HG02938 (cell line): ENCODE results near the gene DARS1.

Source experiments
- ATAC-seq: cut with Tn5 transposase; IDR thresholded peaks from one replicate; pipeline ENCODE4 v1.9.1; 2021; ENCODE audit warnings: mild to moderate bottlenecking, moderate library complexity; ENCODE audit not compliant: unreplicated experiment

The DARS1 gene

GRCh38 chr2:136016836-136017235, 31.4 kb upstream of the DARS1 start:
- ATAC-seq, result no peak

DNA sequence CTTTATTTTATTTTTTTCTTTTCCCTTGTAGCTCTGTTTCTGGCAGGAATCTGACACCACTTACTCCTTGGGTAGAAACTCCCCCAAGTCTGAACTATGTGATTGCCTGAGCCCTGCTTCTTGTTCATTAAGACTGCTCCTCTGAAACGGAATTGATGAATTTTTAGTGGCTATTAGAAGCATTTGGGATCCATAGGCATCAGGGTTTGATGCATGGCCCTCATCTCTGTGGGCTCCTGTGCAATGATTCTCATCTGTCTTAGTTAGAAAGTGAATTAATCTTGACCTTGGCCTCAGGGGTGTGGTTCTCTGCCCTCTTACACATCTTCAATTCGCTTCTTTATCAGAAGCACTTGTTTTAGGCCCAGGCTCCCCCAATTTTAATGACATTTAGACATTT, 31.0 kb upstream of the DARS1 start:
- ATAC-seq, result no peak

DNA sequence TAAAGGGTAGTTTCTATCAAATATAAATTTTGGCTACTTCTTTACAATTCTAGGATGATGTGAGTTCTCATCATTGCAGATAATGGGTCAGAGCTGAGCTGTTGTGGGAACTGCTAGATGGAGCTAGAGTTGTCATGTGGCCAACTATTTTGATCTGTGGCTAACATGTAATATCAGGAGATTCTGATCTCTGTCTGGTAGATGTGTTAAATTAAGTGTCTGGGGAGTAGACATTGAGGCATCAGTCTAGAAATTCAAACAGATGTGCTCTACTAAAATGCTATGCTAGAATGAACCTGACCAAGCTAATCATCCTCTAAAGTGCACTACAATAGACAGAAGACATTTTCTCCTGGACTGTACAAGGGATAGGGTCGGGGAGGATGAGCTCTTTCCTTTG, 30.3 kb upstream of the DARS1 start:
- ATAC-seq, result no peak

- no peak for ATAC-seq
These were observed 29.0 kb upstream of the DARS1 start for GRCh38 chr2:136014411-136014810.

- ATAC-seq, result no peak
These were observed 28.5 kb upstream of the DARS1 start for GRCh38 chr2:136013955-136014354.

- ATAC-seq, result no peak
These were observed 27.8 kb upstream of the DARS1 start for GRCh38 chr2:136013136-136013685.

- ATAC-seq, result no peak
These were observed 26.9 kb upstream of the DARS1 start for GRCh38 chr2:136012315-136012714.

- ATAC-seq, result no peak
These were observed 24.7 kb upstream of the DARS1 start for GRCh38 chr2:136010126-136010525.

- ATAC-seq, result no peak
These were observed 22.9 kb upstream of the DARS1 start for GRCh38 chr2:136008205-136008865.

- no peak for ATAC-seq
These were observed 21.2 kb upstream of the DARS1 start for GRCh38 chr2:136006658-136007057.

DNA sequence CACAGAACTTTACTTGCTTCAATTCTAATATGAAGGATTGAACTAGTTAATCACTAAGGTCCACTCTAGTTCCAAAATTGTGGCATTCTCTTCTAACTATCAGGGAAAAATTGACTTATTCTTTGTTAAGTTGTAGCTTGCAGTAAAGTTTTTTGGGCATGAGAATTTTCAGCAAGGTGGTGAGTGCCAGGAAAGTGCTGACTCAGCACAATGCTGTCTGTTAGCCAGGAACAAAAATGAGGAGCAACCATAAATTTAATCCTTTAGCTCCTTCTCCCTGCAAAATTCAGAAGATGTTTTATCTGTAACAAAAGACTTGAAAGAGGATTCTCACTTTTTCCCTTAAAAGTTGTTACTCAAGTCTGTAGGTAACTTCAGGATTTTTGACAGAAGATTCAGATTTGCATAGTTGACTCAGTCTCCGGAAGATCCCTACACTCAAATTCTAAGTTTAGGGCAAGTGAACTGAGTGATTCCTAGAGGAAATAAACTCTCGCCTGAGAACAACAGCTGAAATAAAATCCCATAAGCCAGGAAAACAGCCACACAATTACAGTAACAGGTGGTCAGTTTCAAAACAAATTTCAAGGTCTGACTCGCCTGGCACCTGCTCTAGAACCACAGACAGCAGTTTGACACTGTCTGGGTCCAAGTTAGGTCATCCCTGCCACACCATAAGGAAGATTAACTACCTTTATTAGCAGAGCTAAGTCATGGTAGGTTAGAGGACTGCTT, 20.2 kb upstream of the DARS1 start:
- peak; percentile 66 for ATAC-seq

DNA sequence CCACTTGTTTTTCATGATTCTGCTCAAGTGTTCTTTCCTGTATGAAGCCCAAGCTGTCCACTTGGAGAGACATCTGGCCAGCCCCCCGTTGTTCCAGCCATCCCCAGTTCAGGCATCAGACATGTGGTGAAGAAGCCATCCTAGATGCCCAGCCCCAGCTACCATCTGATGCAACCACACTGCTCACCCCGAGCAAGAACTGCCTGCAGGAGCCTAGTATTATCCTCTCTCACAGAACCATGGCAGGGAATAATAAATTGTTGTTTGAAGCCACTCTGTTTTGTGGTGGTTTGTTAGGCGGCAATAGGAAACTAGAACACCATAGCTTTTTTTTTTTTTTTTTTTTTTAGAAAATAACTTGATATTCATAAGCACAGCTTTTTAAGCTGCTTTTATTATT, 19.5 kb upstream of the DARS1 start:
- ATAC-seq, result no peak

DNA sequence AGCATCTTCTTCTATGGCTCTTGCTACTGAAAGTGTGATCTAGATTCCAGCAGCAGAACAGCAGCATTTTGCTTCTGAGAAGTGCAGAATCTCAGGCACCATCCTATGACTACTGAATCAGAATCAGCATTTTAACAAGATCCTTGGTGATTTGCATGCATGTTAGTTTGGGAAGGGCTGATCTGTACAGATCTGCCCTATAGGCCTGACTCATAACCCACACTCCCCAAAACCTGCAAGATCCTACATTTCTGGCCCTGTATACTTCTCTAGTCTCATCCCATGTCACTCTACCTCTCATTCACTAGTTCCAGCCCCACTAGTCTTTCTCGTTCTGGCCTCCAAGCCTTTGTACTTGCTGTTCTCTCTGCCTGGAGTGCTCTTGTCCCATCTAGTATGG, 15.7 kb upstream of the DARS1 start:
- no peak for ATAC-seq

DNA sequence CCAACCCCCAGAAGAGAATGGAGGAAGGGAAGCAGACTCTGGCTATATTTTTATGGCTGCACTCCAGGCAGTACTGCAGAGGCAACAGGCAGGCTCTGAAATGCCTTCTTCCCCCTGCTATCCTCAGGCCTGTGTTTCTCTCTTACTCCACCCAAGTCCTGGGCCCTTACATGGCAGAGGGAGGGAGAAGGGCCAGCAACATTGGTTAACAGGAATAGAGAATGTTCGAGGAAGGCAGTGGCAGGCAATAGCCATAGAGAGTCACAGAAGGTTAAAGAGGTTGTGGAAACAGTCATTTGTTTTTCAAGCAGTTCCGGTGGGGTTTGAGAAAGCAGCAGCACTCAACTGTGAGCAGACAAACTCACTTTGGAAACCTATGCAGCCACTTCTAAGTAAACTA, 15.1 kb upstream of the DARS1 start:
- peak; percentile 64 for ATAC-seq

GRCh38 chr2:135999899-136000298, 14.5 kb upstream of the DARS1 start:
- ATAC-seq, result no peak

DNA sequence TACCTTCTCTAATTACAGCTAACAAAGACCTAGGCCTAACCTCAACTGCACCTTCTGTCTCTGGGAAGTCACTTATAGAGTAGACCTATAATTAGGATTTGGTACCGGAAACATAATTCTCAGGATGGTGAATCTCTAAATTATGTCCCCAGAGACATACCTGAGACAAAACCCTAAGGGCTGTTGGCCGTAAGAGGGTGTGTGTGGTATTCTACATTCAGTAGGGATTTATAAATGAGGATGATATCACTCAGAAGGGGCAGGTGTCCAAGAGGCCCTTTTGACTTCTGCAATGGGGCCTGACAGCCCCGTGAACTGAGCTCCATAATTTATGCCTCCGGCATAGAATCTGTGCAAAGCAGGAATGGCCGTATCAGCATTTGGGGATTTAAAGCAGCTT, 13.5 kb upstream of the DARS1 start:
- no peak for ATAC-seq

- no peak for ATAC-seq
These were observed 12.0 kb upstream of the DARS1 start for GRCh38 chr2:135997380-135997779.

GRCh38 chr2:135996304-135996703, 10.9 kb upstream of the DARS1 start:
- ATAC-seq, result no peak

- no peak for ATAC-seq
These were observed 8.9 kb upstream of the DARS1 start for GRCh38 chr2:135994281-135994680.

- no peak for ATAC-seq
These were observed 8.0 kb upstream of the DARS1 start for GRCh38 chr2:135993421-135993820.

GRCh38 chr2:135991861-135992260, 6.4 kb upstream of the DARS1 start:
- no peak for ATAC-seq

GRCh38 chr2:135987441-135987840, 2.0 kb upstream of the DARS1 start:
- no peak for ATAC-seq
